CD4-positive, alpha-beta T cell treated with Interferon gamma for 1 hour (primary cell): ENCODE results near the gene SPATA2L.
"Not testable (repeated sequence)": the region's sequence is repeated elsewhere in the genome, so short reads cannot be mapped to it uniquely, and the experiment has no call there.

Experiments used
- DNase-seq: peaks from one replicate; pipeline ENCODE4 v3.0.0-alpha.2; 2020

SPATA2L gene

DNA sequence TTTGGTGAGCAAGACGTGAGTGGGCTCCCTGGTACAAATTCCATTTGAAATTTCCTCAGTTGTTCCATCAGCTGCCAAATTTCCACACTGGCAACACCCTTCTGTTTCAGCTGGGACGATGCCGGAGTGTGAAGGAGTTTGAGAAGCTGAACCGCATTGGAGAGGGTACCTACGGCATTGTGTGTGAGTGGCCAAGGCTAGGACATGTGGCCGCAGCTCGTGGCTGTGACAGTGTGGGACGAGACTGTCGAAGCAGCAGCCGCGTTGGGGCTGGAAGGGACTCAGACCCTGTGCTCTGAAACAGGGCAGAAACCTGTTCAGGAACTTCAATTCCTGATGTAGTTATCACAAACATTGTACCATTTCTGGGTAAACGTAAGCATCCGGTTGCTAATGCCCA lies 12.4 kb downstream of the SPATA2L start:
- no peak for DNase-seq

DNA sequence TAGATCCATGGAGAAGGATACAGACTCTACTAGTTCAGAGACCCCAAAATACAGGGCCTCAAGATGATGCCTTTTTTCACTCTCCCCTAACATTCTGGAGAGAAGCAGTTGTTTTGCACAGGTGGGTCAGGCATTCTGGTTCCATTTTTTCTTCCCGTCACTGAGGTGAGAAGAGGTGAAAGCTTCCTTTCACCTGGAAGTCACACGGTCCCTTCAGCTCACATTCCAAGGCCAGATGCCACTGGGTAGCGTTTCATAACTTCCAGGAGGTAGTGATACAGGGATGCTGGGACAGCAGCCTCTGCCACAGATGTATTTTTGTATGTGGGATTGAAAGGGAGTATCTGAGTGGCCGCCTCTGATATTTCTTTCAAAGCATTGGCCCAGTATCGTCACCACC lies 13.1 kb downstream of the SPATA2L start:
- no peak for DNase-seq

DNA sequence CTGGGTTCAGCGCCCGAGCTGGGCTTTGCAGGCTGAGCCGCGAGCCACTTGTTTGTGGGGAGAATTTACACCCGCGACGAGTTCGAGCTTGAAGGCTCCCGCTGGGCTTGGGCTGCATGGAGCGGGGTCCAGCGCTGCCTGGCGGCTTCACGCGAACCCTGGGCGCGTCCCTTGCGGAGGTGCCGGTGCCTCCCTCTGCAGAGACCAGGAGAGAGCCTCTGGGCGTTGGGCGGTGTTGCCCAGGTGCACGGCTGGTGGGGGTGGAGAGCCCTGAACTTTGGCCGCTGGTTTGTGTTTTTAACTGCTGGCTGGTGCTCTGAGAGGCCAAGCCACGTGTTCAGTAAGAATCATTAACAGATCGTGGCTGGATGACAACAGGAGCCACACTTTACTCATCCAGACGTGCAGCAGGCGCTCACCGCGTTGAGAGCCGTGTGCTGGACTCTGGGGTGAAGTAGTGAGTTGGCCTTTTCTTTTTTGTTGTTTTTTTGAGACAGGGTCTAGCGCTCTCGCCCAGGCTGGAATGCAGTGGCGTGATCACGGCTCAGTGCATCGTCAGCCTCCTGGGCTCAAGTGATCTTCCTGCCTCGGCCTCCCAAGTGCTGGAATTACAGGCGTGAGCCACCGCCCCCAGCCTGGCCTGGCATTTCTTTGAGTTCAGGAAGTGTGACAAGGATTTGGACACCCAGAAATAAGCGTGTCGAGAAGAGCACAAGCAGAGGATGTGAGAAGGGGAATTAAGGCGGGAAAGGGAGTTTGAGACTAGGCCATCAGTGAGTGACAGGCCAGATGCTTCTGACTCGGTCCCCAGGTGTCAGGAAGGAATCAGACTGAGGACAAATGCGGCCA lies 14.2 kb downstream of the SPATA2L start:
- no peak for DNase-seq

DNA sequence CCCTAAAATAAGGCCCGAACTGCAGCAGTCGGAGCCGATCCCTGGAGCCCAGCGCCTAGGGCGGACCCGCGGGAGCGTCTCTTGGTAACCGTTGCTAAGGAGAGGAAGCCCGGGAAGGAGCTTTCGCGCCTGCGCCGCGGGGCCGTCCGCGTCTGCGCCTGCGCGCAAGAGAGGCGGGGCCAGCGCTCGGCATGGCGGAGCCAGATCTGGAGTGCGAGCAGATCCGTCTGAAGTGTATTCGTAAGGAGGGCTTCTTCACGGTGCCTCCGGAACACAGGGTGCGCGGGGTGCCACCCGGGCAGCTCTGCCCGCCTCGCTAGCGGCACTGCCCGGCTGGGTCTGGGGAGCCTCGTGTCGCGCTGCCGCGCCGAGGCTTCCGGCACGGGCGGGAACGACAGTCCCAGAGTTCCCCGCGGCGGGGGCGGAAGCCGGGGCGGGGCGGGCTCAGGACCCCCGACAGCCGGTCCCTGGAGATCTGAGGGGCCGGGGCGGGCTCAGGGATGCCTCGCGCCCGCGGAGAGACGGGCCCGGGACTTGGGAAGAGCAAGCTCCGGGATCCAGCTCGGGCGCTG lies 14.9 kb downstream of the SPATA2L start, which contains the start of gene CDK10:
Gene CDK10 (plus strand): TSS at position 170 of the 572 bp plus-strand sequence. CDS start 22 bp downstream, at position 192.
- peak; percentile 86 for DNase-seq

DNA sequence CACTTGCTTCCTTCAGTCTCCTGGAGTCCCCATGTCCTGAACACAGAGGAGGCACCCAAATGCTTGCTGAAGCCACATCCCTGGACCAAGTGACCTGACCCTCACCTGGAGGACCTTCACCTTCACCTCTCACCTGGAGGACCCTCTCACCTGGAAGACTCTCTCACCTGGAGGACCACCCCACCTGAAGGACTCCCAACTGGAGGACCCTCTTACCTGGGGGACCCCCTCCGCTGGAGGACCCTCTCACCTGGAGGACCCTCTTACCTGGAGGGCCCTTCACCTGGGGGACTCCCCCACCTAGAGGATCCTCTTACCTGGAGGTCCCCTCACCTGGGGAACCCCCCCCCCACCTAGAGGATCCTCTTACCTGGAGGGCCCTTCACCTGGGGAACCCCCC lies 15.6 kb downstream of the SPATA2L start:
- DNase-seq = no peak

DNA sequence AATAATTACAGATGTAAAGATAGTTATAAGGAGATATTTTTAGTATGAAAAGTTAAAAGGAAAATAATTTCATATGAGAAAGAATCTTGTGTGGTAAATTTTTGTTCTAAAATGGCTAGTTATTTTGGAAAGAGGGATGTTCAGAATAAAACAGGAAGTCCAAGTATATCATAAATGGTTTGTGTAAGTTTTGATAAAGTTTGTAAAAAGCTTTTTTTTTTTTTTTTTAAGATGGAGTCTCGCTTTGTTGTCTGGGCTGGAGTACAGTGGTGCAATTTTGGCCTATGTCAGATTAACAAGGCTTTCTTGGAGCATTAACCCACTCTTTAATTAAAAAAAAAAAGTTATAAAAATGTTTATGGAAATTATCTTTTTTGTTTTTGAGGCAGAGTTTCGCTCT lies 23.2 kb downstream of the SPATA2L start:
- DNase-seq = no peak

DNA sequence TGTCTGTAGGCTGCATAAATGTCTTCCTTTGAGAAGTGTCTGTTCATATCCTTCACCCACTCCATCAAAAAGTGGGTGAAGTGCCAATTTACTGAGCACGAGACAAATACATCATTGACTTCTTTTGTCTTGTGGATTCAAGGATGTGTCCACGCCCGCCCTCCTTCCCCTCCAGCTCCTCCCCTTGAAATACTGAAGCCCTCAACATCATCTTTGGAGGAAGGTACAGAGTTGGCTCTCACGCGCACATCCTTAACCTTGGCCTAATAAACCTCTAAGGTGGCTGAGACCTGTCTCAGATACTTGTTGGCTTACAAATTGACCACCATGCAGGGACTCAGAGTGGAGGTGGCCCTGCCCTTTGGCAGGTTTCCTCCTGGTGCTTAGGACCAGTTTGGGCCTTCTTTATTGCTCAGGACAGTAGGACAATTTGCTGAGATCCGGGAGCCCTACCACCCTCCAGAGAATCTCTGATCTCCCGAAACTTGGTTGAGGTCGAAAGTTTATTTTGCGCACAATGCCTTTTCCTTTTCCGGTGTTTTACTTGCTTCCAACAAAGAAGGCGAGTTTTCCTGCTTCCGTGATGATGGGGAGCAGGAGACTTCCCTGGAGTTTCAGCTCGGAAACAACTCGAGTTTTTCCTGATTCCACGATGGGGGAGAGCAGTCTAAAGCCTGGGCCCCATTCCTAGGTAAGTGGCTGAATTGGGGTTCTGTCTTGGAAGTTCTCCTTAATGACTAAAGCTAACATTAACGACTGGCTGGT lies 29.1 kb downstream of the SPATA2L start:
- no peak for DNase-seq

DNA sequence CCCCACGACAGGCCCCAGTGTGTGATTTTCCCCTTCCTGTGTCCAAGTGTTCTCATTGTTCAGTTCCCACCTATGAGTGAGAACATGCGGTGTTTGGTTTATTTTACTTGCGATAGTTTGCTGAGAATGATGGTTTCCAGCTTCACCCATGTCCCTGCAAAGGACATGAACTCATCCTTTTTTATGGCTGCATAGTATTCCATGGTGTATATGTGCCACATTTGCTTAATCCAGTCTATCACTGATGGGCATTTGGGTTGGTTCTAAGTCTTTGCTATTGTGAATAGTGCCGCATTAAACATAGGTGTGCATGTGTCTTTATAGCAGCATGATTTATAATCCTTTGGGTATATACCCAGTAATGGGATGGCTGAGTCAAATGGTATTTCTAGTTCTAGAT lies 29.9 kb downstream of the SPATA2L start:
- not testable (repeated sequence) for DNase-seq

DNA sequence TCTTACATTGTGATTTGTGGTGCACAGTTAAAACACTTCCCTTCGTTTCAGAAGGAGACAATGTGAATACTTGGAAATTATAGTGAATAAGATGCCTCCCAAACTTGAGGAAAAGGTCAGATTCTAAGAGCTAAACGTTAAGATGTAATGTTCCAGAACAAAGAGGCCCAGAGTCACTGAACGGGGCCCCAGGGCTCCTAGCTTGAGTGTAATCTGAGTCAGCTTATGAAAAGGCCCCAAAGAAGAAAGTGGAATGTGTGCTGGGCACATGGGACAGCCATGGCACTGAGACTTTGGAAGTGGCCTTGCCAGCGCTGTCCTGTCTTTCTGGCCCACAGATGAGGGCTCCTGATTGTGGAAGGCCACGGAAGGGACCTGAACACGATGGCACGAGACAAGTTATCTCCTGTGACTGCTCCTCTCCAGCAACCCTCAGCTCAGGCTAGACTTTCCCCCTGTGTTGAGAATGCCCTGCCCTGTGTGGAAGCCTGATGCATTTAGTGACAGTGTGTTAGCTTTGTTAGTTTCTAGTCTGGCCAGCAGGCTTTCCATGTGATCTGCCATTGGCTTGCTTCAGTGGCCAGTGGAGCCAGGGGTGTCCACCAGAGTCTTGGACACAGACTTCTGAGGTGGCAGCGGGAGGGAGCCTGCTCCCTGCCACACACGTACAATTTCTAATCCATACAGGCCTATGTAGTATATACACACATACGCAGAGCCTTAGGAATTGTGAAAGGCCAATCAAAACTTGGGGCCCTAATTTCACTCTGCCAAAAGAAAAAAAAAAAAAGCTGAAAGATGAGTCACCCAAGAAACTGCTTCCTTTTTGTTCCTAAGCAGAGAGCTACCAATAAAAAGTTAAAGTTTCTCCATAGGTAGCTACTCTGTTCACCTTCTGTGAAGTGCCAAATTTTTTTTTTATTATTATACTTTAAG lies 30.7 kb downstream of the SPATA2L start:
- DNase-seq = no peak

DNA sequence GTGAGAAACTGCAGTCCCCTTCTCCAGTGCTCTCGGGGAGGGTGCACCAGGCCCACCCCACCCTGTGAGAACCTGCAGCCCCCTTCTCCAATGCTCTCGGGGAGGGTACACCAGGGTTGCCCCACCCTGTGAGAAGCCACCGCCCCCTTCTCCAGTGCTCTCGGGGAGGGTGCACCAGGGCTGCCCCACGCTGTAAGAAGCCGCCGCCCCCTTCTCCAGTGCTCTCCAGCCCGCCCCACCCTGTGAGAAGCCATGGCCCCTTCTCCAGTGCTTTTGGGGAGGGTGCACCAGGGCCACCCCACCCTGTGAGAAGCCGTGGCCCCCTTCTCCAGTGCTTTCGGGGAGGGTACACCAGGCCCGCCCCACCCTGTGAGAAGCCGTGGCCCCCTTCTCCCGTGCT lies 31.8 kb downstream of the SPATA2L start:
- DNase-seq = no peak

DNA sequence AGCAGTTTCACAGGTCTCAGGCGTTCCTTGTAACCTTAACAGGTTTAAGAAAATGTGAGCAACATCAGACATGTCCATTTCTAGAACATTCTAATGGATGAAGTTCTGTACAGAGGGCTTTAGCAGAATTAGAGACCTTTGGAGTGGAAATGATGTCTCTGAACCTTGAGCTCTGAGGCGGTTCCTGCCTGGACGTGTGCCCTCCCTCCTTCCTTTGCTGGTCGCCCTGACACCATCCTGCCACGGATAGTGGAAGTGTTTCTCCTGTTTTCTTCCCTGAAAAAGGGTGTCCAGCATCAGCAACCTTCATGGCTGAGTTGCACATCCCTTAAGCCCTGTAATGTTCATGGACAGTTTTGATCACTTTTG lies 32.7 kb downstream of the SPATA2L start:
- DNase-seq = no peak

DNA sequence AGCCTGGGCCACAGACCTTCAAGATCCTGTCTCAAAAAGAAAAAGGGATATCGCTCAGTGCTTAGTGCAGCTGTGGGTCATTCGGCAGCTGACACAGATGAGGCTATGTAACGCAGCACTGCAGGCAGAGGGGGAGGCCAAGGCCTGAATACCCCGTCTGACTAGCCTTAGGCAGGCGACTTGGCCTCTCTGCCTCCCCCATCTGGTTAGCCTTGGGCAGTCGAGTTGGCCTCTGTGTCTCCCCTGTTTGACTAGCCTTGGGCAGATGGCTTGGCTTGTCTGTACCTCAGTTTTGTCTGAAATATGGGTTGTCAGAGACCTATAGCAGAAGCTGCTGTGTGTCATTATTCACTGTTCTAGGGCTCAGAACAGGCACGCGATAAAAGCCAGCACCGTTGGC lies 33.9 kb downstream of the SPATA2L start:
- no peak for DNase-seq

DNA sequence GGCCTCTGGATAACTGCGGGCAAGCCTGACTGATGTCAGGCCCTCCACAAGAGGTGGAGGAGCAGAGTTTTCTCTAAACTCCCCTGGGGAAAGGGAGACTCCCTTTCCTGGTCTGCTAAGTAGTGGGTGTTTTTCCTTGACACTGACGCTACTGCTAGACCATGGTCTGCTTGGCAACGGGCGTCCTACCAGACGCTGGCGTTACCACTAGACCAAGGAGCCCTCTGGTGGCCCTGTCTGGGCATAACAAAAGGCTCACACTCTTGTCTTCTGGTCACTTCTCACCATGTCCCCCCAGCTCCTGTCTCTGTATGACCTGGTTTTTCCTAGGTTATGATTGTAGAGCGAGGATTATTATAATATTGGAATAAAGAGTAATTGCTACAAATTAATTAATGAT lies 34.5 kb downstream of the SPATA2L start:
- not testable (repeated sequence) for DNase-seq

DNA sequence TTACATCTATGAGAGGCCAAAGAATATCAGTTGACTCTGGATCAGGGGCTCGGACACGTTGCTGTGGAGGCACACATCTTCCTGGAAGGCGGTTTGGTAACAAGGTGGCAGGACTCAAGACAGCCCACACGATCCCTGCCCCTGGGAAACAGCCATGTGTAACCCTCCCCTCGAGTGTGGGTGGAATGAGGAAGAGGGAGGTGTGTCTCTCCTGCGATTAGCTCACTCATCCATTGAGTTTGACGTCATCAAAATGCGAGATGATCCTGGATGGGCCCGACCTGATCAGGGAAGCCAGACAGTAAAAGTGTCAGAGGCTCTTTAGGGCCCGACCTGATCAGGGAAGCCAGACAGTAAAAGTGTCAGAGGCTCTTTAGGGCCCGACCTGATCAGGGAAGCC lies 37.3 kb downstream of the SPATA2L start:
- not testable (repeated sequence) for DNase-seq

DNA sequence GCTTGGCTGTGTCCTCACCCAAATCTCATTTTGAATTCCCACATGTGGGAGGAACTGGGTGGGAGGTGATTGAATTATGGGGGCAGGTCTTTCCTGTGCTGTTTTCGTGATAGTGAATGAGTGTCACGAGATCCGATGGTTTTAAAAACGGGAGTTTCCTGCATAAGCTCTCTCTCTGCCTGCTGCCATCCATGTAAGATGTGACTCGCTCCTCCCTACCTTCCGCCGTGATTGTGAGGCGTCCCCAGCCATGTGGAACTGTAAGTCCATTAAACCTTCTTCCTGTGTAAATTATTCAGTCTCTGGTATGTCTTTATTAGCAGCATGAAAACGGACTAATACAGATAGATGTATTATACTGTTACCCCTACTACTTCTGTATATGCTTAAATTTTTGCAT lies 40.3 kb downstream of the SPATA2L start:
- no peak for DNase-seq

DNA sequence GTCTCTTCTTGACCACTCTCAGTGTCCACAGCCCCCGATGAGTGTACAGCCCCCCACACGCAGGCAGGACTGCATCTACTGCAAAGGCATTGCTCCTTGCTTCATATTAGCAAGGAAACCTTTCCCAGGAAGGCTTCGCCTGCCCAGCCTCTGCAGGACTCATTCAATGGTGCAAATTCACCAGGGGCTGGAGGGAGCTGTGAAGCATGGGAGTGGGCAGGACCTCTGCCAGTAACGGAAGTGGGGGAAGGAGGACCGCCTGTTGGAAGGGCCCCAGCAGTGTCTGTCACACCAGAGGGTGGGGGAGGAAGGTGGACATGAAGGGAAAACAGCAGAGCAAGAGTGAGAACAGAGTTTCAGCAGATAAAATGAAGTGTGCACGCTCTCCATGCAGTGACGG lies 41.4 kb downstream of the SPATA2L start:
- DNase-seq = no peak

DNA sequence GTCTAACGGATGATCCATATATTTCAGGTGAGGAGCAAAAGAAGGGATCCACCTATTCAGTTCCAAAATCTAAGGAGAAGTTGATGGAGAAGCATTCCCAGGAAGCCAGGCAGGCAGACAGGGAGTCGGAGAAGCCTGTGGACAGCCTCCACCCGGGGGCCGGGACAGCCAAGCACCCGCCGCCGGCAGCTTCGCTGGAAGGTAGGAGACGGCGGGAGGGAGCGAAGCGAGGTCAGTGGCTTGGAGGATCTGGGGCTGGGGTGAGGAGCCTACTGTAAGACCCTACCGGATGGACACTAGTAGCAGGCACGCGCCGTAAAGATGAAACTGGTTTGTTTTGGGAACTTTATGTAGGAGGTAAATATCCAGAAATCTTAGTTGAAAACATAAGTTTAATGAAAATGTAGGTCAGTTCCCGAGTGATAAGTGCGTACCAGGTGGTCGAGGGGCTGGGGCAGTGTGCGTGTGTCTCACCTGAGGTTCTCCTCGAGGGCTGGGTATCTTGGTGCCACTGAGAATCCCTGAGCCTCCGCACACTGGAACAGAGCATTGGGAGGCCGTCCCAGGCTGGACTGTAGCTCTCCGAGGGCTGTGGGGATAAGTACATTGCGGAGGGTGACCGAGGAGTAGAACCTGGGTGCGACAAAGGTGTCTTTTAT lies 43.2 kb downstream of the SPATA2L start:
- DNase-seq = no peak

DNA sequence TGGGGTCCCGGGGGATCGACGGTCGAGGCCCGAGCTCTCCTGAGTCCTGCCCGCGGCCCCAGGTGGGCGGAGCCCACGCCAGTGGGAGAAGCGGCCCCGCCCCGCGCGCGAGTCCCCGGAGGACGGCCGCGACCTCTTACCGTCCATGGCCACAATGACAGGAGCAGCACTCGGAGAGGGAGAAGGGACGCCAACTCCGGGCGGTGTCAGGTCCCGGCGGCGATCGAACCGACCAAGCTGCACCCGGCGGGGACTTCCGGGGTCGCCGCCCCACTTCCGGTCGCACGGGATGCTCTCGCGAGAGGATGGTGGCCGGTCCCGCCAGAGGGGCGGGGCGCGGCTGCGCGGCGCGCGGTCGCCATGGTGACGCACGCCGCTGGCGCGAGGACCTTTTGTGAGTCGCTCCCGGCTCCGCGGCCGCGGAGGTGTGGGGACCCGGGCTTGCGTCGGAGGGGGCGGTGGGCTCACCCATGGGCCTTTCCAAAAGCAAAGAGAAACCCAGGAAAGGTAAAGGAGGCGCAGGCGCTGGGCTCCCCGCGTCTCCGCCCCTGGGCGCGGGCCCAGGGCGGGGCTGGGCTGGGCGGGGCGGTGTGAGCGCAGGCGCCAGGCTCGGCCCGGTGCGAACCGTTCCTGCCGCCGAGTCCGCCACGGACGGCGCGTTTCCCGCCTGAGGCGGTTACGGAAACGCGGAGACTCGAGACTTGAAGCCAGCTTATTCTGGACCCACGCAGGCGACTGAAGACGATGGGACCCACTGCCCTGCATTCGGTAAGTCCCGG lies 43.9 kb downstream of the SPATA2L start, which contains the start of the genes CHMP1A and SPATA33:
Gene CHMP1A (minus strand): TSS at position 267 of the 779 bp plus-strand sequence. CDS start 120 bp downstream, at position 147.
Gene SPATA33 (plus strand): TSS at position 395 of the 779 bp plus-strand sequence. CDS start 76 bp downstream, at position 471.
- peak; percentile 89 for DNase-seq

DNA sequence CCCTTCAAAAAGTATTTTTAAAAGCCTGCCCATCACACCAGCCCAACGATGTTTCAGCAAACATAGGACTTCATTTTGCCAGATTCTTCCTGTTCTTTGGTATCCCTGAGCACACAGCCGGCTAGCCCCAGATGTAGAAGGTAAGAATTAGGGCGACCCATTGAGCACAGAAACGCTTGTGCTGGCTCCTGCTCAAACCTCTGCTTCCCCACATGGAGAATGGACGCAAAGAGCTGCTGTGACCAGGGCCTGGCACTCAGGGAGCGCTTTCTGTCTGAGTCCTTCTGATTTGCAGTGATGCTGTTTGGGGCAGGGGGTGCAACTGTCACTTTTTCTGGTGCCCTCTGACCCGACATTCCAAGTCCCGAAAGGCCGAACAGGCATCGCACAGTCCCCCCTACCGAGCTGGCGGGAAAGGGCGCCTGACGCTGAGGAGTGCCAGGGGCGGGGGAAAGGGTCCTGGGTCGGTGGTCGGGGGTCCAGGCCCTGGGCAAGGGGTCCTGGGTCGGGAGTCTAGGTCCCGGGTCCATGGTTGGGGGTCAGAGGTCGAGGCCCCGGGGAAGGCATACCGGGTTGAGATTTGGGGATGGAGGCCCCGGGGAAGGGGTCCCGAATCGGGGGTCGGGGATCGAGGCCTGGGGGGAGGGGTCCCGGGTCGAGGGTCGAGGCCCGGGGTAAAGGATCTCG lies 44.9 kb downstream of the SPATA2L start:
- DNase-seq = no peak

DNA sequence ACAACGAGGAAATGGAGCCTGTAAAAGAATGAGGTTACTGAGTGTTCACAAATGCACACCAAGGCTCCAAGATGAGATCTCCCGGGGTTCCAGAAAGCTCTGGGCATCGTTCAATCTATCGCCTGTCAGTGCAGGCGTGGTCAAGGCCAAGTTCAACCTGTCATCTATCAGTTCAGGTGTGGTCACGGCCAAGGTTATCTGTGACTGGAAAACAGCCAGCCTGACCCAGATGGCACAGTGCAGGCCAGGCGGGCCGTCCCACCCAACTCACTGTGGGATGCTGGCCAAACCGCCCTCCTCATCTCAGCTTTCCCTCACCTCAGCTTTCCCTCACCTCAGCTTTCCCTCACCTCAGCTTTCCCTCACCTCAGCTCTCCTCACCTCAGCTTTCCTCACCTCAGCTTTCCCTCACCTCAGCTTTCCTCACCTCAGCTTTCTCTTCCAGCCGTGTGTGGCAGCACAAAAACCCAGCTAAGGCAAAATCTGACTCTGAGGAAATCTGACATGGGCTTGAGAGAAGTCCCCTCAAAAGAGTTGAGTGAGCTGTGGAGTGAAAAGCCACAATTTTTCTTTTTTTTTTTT lies 46.4 kb downstream of the SPATA2L start:
- DNase-seq = no peak
